GM21447 (cell line): ENCODE measurements around the gene RABIF.

Experiments used
- ATAC-seq: cut with Tn5 transposase; IDR thresholded peaks from one replicate; pipeline ENCODE4 v1.9.1; 2021; ENCODE audit not compliant: unreplicated experiment

RABIF gene

DNA sequence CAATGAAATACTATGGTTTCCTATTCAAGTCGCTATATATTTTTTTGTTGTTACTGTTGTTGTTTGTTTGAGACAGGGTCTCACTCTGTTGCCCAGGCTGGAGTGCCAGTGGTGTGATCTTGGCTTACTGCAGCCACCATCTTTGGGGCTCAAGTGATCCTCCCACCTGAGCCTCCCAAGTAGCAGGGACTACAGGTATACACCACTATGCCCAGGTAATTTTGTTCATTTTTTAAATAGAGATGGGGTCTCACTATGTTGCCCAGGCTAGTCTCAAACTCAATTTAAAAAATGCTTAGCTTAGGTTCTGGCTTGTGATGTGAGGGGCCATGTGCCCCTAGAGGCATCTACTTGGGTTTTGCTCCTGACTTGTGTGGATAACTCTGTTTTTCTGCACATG is 9.8 kb downstream of the RABIF start:
- no peak for ATAC-seq

DNA sequence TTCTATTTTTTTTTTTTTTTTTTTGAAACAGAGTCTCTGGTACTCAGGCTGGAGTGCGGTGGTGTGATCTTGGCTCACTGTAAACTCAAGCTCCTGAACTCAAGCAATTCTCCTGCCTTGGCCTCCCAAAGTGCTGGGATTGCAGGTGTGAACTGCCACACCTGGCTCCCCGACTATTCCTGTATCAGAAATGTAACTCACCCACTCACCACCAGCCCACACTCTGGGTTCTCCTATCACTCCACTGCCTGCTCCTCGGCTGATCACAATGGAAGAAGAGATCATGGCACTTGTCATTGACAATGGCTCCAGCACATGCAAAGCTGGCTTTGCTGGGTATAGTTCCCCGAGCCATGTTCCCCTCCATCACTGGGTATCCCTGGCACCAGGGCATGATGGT is 15.9 kb downstream of the RABIF start:
- ATAC-seq = no peak

GRCh38 chr1:202871367-202871766 is 17.6 kb downstream of the RABIF start:
- no peak for ATAC-seq

- ATAC-seq = no peak
Measured at GRCh38 chr1:202862679-202863560, 26.0 kb downstream of the RABIF start.

- ATAC-seq = peak; percentile 85
Measured at GRCh38 chr1:202861420-202862132, 27.4 kb downstream of the RABIF start.

DNA sequence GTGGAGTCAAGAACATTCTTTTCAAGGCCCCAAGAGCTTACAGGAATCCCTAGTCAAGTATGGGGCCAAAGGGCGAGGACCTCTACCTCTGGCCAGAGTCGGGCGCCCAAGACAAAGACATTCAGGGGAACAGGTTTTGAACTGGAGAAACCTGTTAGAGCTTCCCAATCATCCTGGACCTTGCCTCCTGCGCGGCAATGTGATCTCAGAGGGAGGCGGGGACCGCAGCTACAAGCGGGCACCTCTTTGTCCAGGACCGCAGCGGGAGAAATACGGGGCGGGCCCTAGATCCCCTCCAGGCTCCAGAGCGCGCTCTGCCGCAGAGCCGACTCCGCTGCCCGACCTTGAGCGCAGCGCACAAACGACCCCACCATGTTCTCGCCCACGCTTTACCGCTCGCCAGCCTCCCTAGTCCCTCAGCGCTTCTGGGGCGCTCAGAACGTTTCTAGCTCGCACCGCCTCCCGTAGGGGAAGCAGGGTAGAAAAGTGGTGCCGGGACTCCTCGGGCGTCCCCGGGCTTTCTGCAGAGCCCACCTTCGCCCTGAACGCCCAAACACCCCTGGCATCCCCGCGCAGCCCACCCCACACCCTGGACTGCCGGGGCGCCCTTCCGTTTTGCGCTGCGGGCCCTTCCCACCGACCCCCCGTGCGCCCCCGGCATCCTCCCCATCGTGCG is 28.1 kb downstream of the RABIF start:
- peak; percentile 26 for ATAC-seq

GRCh38 chr1:202858789-202859414 is 30.0 kb downstream of the RABIF start:
- ATAC-seq = no peak

- no peak for ATAC-seq
Measured at GRCh38 chr1:202858331-202858730, 30.6 kb downstream of the RABIF start.

DNA sequence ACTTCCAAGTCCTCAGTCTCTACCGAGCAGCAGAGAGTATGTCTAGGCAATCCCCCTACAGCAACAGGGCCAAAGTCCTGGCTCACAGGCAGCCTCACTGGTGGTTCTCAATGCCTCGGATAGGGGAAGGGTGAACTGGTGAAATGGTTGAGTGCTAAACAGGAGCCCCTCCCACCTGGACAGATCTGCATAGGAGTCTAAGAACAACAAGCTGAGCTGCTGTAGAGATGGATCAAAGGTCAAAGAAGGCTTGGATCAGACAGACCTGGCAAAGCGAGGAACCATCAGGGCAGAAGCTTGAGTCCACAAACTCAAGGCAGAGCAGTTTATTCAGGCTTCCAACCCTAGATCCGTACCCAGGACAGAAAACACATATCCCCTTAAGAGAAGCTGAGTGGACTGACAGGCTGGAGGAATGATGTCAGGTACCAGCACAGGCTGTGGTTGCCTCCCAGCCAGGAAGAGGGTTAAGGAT is 31.8 kb downstream of the RABIF start:
- no peak for ATAC-seq

GRCh38 chr1:202856014-202856413 is 32.9 kb downstream of the RABIF start:
- no peak for ATAC-seq

DNA sequence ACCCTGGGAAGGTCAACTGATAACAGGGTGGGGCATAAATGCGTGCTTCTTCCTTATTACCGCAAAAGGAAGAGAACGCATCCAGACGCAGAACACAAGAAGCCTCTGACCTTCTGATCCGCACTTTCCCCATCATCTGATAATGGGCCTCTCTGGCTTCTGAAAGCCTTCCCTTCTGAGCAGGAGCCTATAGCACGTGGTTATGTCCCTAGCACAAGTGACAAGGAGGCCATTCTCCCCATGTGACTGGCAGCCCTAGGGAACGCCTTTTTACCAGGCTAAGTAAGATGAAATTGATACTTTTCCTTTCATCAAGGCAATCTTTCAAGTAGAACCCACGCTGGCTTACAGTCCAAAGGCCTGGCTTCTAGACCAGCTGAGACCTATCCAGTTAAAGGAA is 34.2 kb downstream of the RABIF start:
- no peak for ATAC-seq

- ATAC-seq = no peak
Measured at GRCh38 chr1:202852163-202852904, 36.6 kb downstream of the RABIF start.

DNA sequence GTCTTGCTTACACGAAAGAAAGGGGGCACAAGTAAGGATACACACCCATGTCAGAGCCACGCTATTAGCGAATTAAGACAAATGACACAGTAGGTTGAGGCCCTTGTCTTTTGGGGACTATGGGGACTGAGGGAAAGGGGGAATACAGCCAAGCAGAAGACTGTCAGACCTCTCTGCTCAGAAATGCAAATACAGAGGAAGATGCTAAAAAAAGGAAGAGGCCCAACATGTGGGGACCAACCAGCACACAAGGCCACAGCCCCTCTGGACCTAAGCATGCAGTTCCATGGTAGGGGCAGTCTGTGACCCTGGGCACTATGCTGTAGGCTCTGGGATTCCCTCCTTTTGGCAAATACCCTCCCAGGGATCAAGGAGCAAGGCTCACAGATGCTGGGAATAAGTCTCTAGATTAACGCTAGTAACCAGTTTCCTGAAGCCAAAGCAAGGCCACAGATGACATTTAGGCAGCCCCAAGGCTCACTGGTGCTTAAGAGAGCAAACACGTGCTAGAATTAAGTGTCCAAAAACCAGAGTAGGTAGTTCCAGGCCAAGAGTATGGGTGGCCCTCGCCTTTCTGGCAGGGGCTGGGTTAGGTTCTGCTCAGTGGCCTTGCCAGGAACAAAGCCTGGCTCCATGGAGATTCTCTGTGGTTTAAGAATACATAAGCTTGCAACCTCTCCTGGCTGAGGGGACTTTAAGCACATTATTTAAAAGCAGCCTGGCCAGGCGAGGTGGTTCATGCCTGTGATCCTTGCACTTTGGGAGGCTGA is 38.2 kb downstream of the RABIF start:
- ATAC-seq = no peak

GRCh38 chr1:202848191-202848542 is 40.8 kb downstream of the RABIF start:
- peak; percentile 83 for ATAC-seq

DNA sequence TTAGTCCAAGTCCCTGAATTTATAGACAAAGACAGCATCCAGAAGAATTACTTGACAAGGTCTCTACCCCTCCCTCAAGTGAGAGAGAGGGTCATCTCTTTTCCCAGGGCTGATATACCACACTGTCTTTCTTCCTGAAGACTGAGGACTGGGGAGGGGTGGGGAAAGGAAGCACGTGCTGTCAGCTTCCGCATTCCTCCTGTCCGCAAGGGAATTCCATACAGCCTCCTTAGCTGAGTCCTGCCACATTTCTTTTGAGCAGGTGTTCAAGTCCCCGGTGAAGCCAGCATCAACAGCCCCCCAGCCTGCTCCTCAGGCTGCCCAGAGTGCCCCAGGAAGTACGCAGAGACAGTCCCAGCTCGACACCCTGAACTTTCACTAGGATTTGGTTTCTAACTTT is 44.0 kb downstream of the RABIF start:
- ATAC-seq = no peak

DNA sequence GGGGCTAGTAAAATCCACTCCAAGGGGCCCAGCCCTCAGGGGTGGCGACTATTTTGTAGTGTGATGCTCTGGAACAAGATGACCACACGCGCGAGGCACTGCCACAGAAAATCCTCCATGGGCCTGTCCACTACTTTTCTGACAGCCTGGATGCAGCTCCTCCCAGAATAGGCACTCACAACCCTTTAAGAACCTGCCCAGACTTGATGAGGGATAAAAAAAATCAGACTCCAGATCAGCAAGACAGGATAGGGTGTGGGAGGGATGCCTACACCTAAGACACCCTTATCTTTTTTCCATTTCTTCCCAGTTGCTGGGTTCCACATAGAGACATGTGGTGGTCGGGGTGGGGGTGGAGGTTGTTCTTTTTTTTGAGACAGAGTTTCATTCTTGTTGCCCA is 44.7 kb downstream of the RABIF start:
- ATAC-seq = no peak

DNA sequence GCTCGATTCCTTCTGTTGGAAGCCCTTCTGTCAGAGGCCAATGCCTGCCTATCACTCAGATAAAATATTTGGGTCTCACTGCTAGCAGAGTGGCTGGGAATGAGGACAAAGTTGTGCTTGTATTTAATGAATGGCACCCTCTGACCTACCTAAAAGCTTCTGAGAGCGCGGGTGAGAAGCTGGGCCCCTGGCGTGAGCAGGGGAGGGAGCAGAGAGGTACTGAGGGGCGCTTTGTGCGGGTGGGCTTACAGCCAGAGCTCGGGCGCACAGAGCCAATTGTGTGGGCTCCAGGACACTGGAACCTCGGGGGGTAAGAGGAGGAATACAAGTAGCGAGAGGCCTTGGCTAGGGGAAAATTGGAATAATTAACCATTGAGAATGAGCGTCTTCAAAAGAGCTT is 45.9 kb downstream of the RABIF start:
- ATAC-seq = no peak

DNA sequence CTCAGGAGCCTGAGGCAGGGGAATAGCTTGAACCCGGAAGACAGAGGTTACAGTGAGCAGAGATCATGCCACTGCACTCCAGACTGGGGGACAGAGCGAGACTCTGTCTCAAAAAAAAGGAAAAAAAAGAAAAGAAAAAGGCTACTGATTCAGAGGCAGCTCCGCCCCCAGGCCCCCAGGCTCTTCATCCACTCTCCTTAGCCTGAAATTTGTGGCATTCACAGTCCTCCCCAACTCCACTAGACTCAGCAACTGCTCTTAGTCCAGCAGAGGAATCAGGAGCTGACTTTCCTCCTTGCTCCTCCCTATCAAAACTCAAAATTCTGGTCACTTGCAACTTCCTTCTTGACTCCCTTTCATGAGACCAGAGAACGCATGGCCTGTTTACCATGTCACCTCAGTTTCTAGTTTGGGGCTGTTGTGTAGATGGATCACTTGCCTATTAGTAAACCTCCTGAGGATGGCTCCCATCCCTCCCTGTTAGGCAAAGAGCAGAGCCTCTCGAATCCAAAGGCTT is 51.1 kb downstream of the RABIF start:
- no peak for ATAC-seq

GRCh38 chr1:202836623-202837403 is 52.1 kb downstream of the RABIF start:
- ATAC-seq = no peak
